Ovary (tissue), 9 donors: ENCODE results near the gene AURKA. TPM values are rescaled to one million over a fixed set of nuclear protein-coding genes. Genes with fewer than 3 reads are reported as not detected.

Experiments
- DNase-seq, 5 donors: peaks; one replicate each; pipeline ENCODE4 v3.0.0-alpha.2; 2019 to 2020
- H3K27ac ChIP-seq, 2 donors: fragments of 200-600 bp; one replicate each; pipeline versions ENCODE4 v1.5.1 to v1.8.0; 2019 to 2022
- H3K27me3 ChIP-seq: fragments of 200-600 bp; one replicate; pipeline ENCODE4 v1.8.0; 2022
- H3K36me3 ChIP-seq: fragments of 200-600 bp; sonication (generic); one replicate; pipeline ENCODE4 v1.5.1; 2019
- H3K4me1 ChIP-seq: one replicate; pipeline ENCODE4 v1.8.1; 2013; ENCODE audit warnings: mild to moderate bottlenecking, moderate library complexity; ENCODE audit not compliant: insufficient read depth
- H3K4me3 ChIP-seq: fragments of 200-600 bp; sonication (generic); one replicate; pipeline ENCODE4 v1.5.1; 2017
- H3K9me3 ChIP-seq, 2 donors: fragments of 200-600 bp in 1 of 2; sonication (generic) in 1 of 2; one replicate each; pipeline versions ENCODE4 v1.5.1 to v1.8.1; 2013 to 2019; ENCODE audit warnings: mild to moderate bottlenecking in 1 of 2, moderate library complexity in 1 of 2
- EP300 ChIP-seq: sonication (generic); formaldehyde crosslinking; IDR thresholded peaks from one replicate; pipeline ENCODE4 v1.6.1; 2017; ENCODE audit warnings: antibody characterized with exemption
- POLR2A ChIP-seq: fragments of 450-650 bp; IDR thresholded peaks from one replicate; pipeline ENCODE4 v1.6.1; 2017; ENCODE audit warnings: antibody characterized with exemption, mild to moderate bottlenecking, moderate library complexity
- WGBS, 3 donors: extraction: QIAGEN DNeasy Blood & Tissue Kit in 1 of 3; methylation state at CpG; one replicate each; pipeline versions ENCODE4 v1.1.5 to v1.1.7; 2013 to 2017; 5-methylcytosine and 5-hydroxymethylcytosine counted together
- intact Hi-C, 4 donors: fragments of 100-400 bp; cut with DNase I; formaldehyde crosslinking; loops; one replicate each; pipeline versions ENCODE4 v1.11.0 to v1.15.1; 2022 to 2023
- polyA plus RNA-seq, 2 donors: library from polyadenylated mRNA; stranded (reverse); fragments of 200-250 nt in 1 of 2; fragments of 350-450 nt in 1 of 2; fragmentation: Illumina TruSeq in 1 of 2; extraction: RNeasy Lipid Tissue Mini Kit (QIAGEN cat#74804) in 1 of 2; gene quantifications; one replicate each; pipeline ENCODE4 v1.2.3, GENCODE V29; 2013 to 2014
- total RNA-seq, 7 donors: library from RNA; depleted of rRNA in 2 of 7; stranded (reverse); fragments of >200 nt in 2 of 7; fragmentation: NEBNext Ultra II Directional in 3 of 7; extraction: Animal tissue kit (Norgen Biotek cat#: 25700) in 3 of 7; gene quantifications; one replicate each; pipeline versions ENCODE4 v1.1.0 to v1.2.4, GENCODE V29; 2016 to 2023
- TF ChIP-seq, protein P1 (sequence below), 3 donors: fragments of 450-650 bp in 2 of 3; fragments of 200-600 bp in 1 of 3; IDR thresholded peaks; one replicate each; pipeline versions ENCODE4 v1.5.1 to v1.8.0; 2016 to 2022; ENCODE audit warnings: antibody characterized with exemption in 3 of 3, mild to moderate bottlenecking in 1 of 3
- donor health status: DM: no; HTN: no; CAD: no; lungs with moderate emphysema.
- donor health status: DM: no; HTN: no; CAD: no.
- donor health status: Bipolar disorder and iron deficiency.
- donor health status: DM: yes; HTN: yes; CAD: no.
- donor health status: DM: no; HTN: no; CAD: no.
- donor health status: DM: yes; HTN: yes; CAD: no.

Gene AURKA
- total and polyA plus RNA-seq, 9 donors: 2.2 to 10.0 (median 3.2) TPM

GRCh38 chr20:56423886-56424285 is 31.9 kb upstream of the AURKA start:
- intact Hi-C loops: no loop called here
- 17 to 25% (median 17%) methylated on average over 1 of the region's 1 CpG for WGBS, 3 donors
- no peaks in the 10 kb centered on the region for H3K9me3 ChIP-seq
- DNase-seq: no peak
- no peak for TF ChIP-seq POLR2A
- TF ChIP-seq, protein P1, sequence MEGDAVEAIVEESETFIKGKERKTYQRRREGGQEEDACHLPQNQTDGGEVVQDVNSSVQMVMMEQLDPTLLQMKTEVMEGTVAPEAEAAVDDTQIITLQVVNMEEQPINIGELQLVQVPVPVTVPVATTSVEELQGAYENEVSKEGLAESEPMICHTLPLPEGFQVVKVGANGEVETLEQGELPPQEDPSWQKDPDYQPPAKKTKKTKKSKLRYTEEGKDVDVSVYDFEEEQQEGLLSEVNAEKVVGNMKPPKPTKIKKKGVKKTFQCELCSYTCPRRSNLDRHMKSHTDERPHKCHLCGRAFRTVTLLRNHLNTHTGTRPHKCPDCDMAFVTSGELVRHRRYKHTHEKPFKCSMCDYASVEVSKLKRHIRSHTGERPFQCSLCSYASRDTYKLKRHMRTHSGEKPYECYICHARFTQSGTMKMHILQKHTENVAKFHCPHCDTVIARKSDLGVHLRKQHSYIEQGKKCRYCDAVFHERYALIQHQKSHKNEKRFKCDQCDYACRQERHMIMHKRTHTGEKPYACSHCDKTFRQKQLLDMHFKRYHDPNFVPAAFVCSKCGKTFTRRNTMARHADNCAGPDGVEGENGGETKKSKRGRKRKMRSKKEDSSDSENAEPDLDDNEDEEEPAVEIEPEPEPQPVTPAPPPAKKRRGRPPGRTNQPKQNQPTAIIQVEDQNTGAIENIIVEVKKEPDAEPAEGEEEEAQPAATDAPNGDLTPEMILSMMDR (IDR thresholded peaks at IDR 0.05): no peak
- TF ChIP-seq EP300: no peak
- no peaks in the 10 kb centered on the region for H3K36me3 ChIP-seq
- H3K27ac ChIP-seq: no peak overlapping the region
- no peak overlapping the region for H3K4me3 ChIP-seq
- no peaks in the 10 kb centered on the region for H3K27me3 ChIP-seq
- peaks cover 7% of the 10 kb centered on the region for H3K4me1 ChIP-seq

DNA sequence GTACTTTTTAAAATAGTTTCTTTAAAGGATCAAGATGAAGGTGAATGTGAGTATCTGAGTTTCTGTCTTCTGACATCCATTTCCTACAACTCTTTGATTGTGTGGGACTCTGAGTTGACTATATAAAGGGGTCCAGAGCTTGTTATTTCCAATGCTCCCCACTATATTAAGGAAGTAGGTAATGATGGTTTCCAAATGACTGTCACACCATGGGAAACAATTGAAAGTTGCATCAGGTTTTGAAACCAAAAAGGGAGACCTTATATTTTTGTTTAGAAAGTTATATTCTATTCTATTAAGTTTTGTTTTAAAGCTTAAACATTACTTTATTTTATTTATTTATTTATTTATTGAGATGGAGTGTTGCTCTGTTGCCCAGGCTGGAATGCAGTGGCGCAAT is 31.2 kb upstream of the AURKA start:
- Histone ChIP-seq H3K27me3 (no peaks in the 10 kb centered on the region), H3K4me3 (no peak overlapping the region), H3K36me3 (no peaks in the 10 kb centered on the region), H3K4me1 (peaks cover 7% of the 10 kb centered on the region), H3K27ac (no peak overlapping the region), H3K9me3 (no peaks in the 10 kb centered on the region)
- DNase-seq: no peak
- TF ChIP-seq POLR2A (no peak), EP300 (no peak)
- TF ChIP-seq, protein P1 (IDR thresholded peaks at IDR 0.05): no peak
- intact Hi-C loops: no loop called here
- 89 to 97% (median 90%) methylated on average over 1 of the region's 1 CpG for WGBS, 3 donors

DNA sequence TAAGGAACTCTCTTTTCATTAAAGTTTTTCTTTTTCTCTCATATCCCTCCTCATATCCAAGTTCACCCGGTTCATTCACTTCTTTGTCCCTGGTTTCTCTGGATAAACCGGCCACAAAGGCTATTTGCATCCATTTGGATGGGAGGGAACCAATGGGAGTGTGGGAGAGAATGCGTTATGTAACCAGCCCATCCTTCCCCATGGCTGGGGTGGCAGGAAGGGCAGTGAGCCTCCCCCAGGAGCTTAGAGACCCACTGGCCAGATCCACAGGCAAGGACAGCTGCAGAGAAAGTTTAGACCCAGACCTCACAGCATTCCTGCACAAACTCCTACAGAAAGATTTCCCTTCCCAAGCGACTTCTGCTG is 30.8 kb upstream of the AURKA start:
- no peak overlapping the region for H3K4me3 ChIP-seq
- H3K4me1 ChIP-seq: peaks cover 7% of the 10 kb centered on the region
- no peaks in the 10 kb centered on the region for H3K9me3 ChIP-seq
- DNase-seq: no peak
- intact Hi-C loops: no loop called here
- no peaks in the 10 kb centered on the region for H3K27me3 ChIP-seq
- TF ChIP-seq EP300 (no peak), POLR2A (no peak)
- TF ChIP-seq, protein P1 (IDR thresholded peaks at IDR 0.05): no peak
- 2 to 19% (median 12%) methylated on average over 4 of the region's 4 CpGs for WGBS, 3 donors
- no peak overlapping the region for H3K27ac ChIP-seq
- H3K36me3 ChIP-seq: no peaks in the 10 kb centered on the region

GRCh38 chr20:56422076-56422823 is 30.2 kb upstream of the AURKA start:
- Histone ChIP-seq H3K27me3 (no peaks in the 10 kb centered on the region), H3K4me3 (no peak overlapping the region), H3K36me3 (no peaks in the 10 kb centered on the region), H3K9me3 (no peaks in the 10 kb centered on the region), H3K4me1 (peaks cover 7% of the 10 kb centered on the region), H3K27ac (no peak overlapping the region)
- no peak for DNase-seq
- intact Hi-C loops: no loop called here
- WGBS, 3 donors: 44 to 51% (median 45%) methylated on average over 9 of the region's 9 CpGs
- TF ChIP-seq POLR2A (no peak), EP300 (no peak)
- TF ChIP-seq, protein P1 (IDR thresholded peaks at IDR 0.05): no peak
